ENCODE measurements around the gene ADCY7. TPM values are rescaled to one million over a fixed set of nuclear protein-coding genes. Genes with fewer than 3 reads are reported as not detected.

The ADCY7 gene
- total RNA-seq, 1 experiment from 2014 or later: 4.0 TPM

- no peak overlapping the region; a peak in 1 of 7 replicates for H3K27ac Mint-ChIP-seq
- no peak for TF ChIP-seq CTCF (conservative IDR thresholded peaks at IDR 0.05)
- Histone ChIP-seq H3T11ph (ENCODE audit: low read length) (no peak overlapping the region), H2BK120ac (ENCODE audit: low read depth, low read length, poor library complexity, severe bottlenecking) (no peak overlapping the region), H2AFZ (ENCODE audit: low read length) (no peak overlapping the region), H3K18ac (ENCODE audit: insufficient read length, low read depth, low read length) (no peak overlapping the region), H3K4me1 (ENCODE audit: insufficient read depth, low read length) (no peaks in the 10 kb centered on the region), H3K4me2 (ENCODE audit: insufficient read depth, insufficient read length, low read length) (no peak overlapping the region), H3K27me3 (ENCODE audit: insufficient read depth, low read length) (no peaks in the 10 kb centered on the region), H3K27ac (ENCODE audit: insufficient read length, low read depth, low read length) (no peak overlapping the region), H2BK5ac (ENCODE audit: insufficient read length, low read length) (no peak overlapping the region), H2AK5ac (ENCODE audit: insufficient read length, low read length) (no peak overlapping the region), H3K79me1 (ENCODE audit: insufficient read depth, low read depth, low read length, poor library complexity, severe bottlenecking) (no peaks in the 10 kb centered on the region), H3K4ac (ENCODE audit: low read depth, low read length) (no peak overlapping the region), H3K23me2 (ENCODE audit: insufficient read length, low read depth, low read length, poor library complexity, severe bottlenecking) (no peaks in the 10 kb centered on the region), H3K14ac (ENCODE audit: insufficient read depth, low read length) (no peak overlapping the region; the same call in 1 of the 2 replicates), H3K9me3 (ENCODE audit: control insufficient read depth, low read depth, low read length) (no peaks in the 10 kb centered on the region), H2BK20ac (ENCODE audit: low read depth, low read length, poor library complexity, severe bottlenecking) (no peak overlapping the region), H4K91ac (ENCODE audit: insufficient read length, low read depth, low read length) (no peak overlapping the region), H3K79me2 (ENCODE audit: insufficient read depth, low read length) (no peaks in the 10 kb centered on the region), H3K56ac (ENCODE audit: insufficient read length, low read depth, low read length) (no peak overlapping the region), H2BK15ac (ENCODE audit: low read depth, low read length) (no peak overlapping the region), H3K23ac (ENCODE audit: insufficient read length, low read depth, low read length) (no peak overlapping the region), H2BK12ac (ENCODE audit: insufficient read length, low read depth, low read length) (no peak overlapping the region), H4K5ac (ENCODE audit: insufficient read length, low read depth, low read length) (no peak overlapping the region), H4K8ac (replicated peaks; ENCODE audit: insufficient read length, low read depth, low read length) (no peak overlapping the region), H4K20me1 (ENCODE audit: control insufficient read depth, insufficient read depth, insufficient read length) (no peaks in the 10 kb centered on the region), H3K9ac (ENCODE audit: extremely low read depth, insufficient read length, low read length) (no peak overlapping the region)
- peaks cover 0 to 2% of the 10 kb centered on the region in 2 experiments; a peak in 1 of 4 replicates for H3K4me1 Mint-ChIP-seq
- no peak overlapping the region; a peak in 1 of 5 replicates for H3K4me3 Mint-ChIP-seq
- no CpG with 5 or more reads among the region's 6 CpGs for WGBS (ENCODE audit: extremely low coverage, insufficient read length, low lambda C conversion rate)
- H3K27me3 Mint-ChIP-seq (ENCODE audit: low read depth): no peaks in the 10 kb centered on the region
- H3K36me3 Mint-ChIP-seq (ENCODE audit: insufficient read depth in 1 of 3, low read depth in 3 of 3): peaks cover 0 to 5% (median 0%) of the 10 kb centered on the region in 3 experiments; a peak in 4 of 7 replicates
- peaks cover 3 to 4% of the 10 kb centered on the region in 2 experiments; a peak in 4 of 5 replicates for H3K9me3 Mint-ChIP-seq
- DNase-seq: no peak
Measured at GRCh38 chr16:50290856-50291255, 24.5 kb downstream of the ADCY7 start.

Measured in H9 (cell line).